Measurements from ENCODE around the gene TGFB3. TPM values are rescaled to one million over a fixed set of nuclear protein-coding genes. Genes with fewer than 3 reads are reported as not detected.

Gene TGFB3
- total and polyA plus RNA-seq, 2 donors (not counting 3 experiments of a cell fraction or from before 2014, with no cell fraction given) = 5.3 to 5.4 TPM

GRCh38 chr14:75982266-75983018 lies 647 bp upstream of the TGFB3 start:
- Histone ChIP-seq H4K20me1 (replicated peaks; ENCODE audit: control insufficient read depth, extremely low read depth, insufficient read depth, low read length) (no peaks in the 10 kb centered on the region), H2AFZ (ENCODE audit: low read depth, low read length) (peak overlapping the region; percentile 97), H3K79me2 (ENCODE audit: control insufficient read depth, insufficient read depth, low read length) (no peaks in the 10 kb centered on the region), H3K9me3 (replicated peaks; ENCODE audit: control insufficient read depth, insufficient read depth, low read length) (no peaks in the 10 kb centered on the region), H3K9ac (replicated peaks; ENCODE audit: extremely low read depth, insufficient read depth, low read length) (peak overlapping the region; percentile 83), H3K27ac (ENCODE audit: insufficient read depth, low read depth, low read length) (peak overlapping the region; percentile 62), H3K4me1 (ENCODE audit: control insufficient read depth, extremely low read depth, insufficient read depth, low read length) (peaks cover 28% of the 10 kb centered on the region), H3K4me3 (replicated peaks in 1 of 3; ENCODE audit: insufficient read depth in 1 of 3, low read depth in 1 of 3, low read length in 3 of 3) (peak overlapping the region; percentile 66 to 73 (median 68)), H3K36me3 (ENCODE audit: control insufficient read depth in 2 of 2, extremely low read depth in 1 of 2, insufficient read depth in 2 of 2, low read length in 2 of 2) (no peaks in the 10 kb centered on the region), H3K4me2 (ENCODE audit: insufficient read depth, low read length) (peak overlapping the region; percentile 77), H3K27me3 (ENCODE audit: control insufficient read depth in 2 of 2, insufficient read depth in 2 of 2, low read length in 2 of 2) (no peaks in the 10 kb centered on the region), H3K9me1 (replicated peaks; ENCODE audit: control insufficient read depth, extremely low read depth, insufficient read depth, low read length) (no peaks in the 10 kb centered on the region)
- peak; percentile 79 for FAIRE-seq
- intact Hi-C loops (cut with micrococcal nuclease) (loop anchor here (1.0 to 5.0 kb wide), 6 partner anchors 76 to 405 kb away; partner anchors contain the start of genes ERG28 and TTLL5), dilution Hi-C loops (cut with MboI; ENCODE audit: extremely low pct_ligation_motif_present, low sequenced_read_pairs) (loop anchor here (25.0 kb wide), 1 partner anchor 270 kb away; no protein-coding TSS in a partner anchor)
- POLR2A ChIA-PET = interaction anchor here (1.1 kb wide), 1 partner anchor 188 kb away, joined by 4 read pairs; no protein-coding TSS in a partner anchor
- DNase-seq (ENCODE audit: low read depth, low spot score) = peak; percentile 78
- TF ChIP-seq CTCF (IDR thresholded peaks at IDR 0.05; ENCODE audit: extremely low read depth in 1 of 2, insufficient read depth in 1 of 2, low read depth in 1 of 2, low read length in 2 of 2) = peak; percentile 32 to 74
- TF ChIP-seq FOS (IDR thresholded peaks at IDR 0.05; ENCODE audit: borderline replicate concordance, insufficient read depth, low read length) = no peak
- no peak for TF ChIP-seq POLR2A (IDR thresholded peaks at IDR 0.05; ENCODE audit: low read depth, low read length)
- no TSS peak for BruUV-seq (replicated peaks)
- CTCF ChIA-PET = interaction anchor here (0.5 to 12.4 kb wide), 70 partner anchors 9 to 952 kb away, joined by 3 to 617 read pairs (median 5); partner anchors contain the start of genes ERG28, FLVCR2 and TTLL5

- H3K27ac ChIP-seq (ENCODE audit: insufficient read depth, low read depth, low read length) = no peak overlapping the region
- no peak overlapping the region for H3K9ac ChIP-seq (replicated peaks; ENCODE audit: extremely low read depth, insufficient read depth, low read length)
- H3K9me1 ChIP-seq (replicated peaks; ENCODE audit: control insufficient read depth, extremely low read depth, insufficient read depth, low read length) = no peaks in the 10 kb centered on the region
- no peak overlapping the region for H3K4me2 ChIP-seq (ENCODE audit: insufficient read depth, low read length)
- dilution Hi-C loops (cut with MboI; ENCODE audit: extremely low pct_ligation_motif_present, low sequenced_read_pairs) (loop anchor here (25.0 kb wide), 1 partner anchor 269 kb away; no protein-coding TSS in a partner anchor), intact Hi-C loops (cut with micrococcal nuclease) (loop anchor here (5.0 kb wide), 1 partner anchor 406 kb away; no protein-coding TSS in a partner anchor)
- BruUV-seq (replicated peaks) = no TSS peak
- H2AFZ ChIP-seq (ENCODE audit: low read depth, low read length) = no peak overlapping the region
- no peaks in the 10 kb centered on the region for H3K9me3 ChIP-seq (replicated peaks; ENCODE audit: control insufficient read depth, insufficient read depth, low read length)
- peaks cover 17% of the 10 kb centered on the region for H3K4me1 ChIP-seq (ENCODE audit: control insufficient read depth, extremely low read depth, insufficient read depth, low read length)
- FAIRE-seq (no peak), DNase-seq (ENCODE audit: low read depth, low spot score) (no peak)
- H3K27me3 ChIP-seq (ENCODE audit: control insufficient read depth in 2 of 2, insufficient read depth in 2 of 2, low read length in 2 of 2) = no peaks in the 10 kb centered on the region
- no peaks in the 10 kb centered on the region for H3K79me2 ChIP-seq (ENCODE audit: control insufficient read depth, insufficient read depth, low read length)
- H3K36me3 ChIP-seq (ENCODE audit: control insufficient read depth in 2 of 2, extremely low read depth in 1 of 2, insufficient read depth in 2 of 2, low read length in 2 of 2) = no peaks in the 10 kb centered on the region
- POLR2A ChIA-PET = no interaction called here
- CTCF ChIA-PET = interaction anchor here (0.6 to 12.4 kb wide), 9 partner anchors 9 to 399 kb away, joined by 3 to 617 read pairs (median 20); no protein-coding TSS in a partner anchor
- TF ChIP-seq FOS (IDR thresholded peaks at IDR 0.05; ENCODE audit: borderline replicate concordance, insufficient read depth, low read length) (no peak), EZH2 (IDR thresholded peaks at IDR 0.05; ENCODE audit: borderline replicate concordance, low read depth, low read length, severe bottlenecking) (no peak), POLR2A (IDR thresholded peaks at IDR 0.05; ENCODE audit: low read depth, low read length) (no peak), MYC (IDR thresholded peaks at IDR 0.05; ENCODE audit: low read depth, low read length) (no peak), GATA2 (IDR thresholded peaks at IDR 0.05; ENCODE audit: insufficient read depth, insufficient read length, low read depth, low read length) (no peak)
- H4K20me1 ChIP-seq (replicated peaks; ENCODE audit: control insufficient read depth, extremely low read depth, insufficient read depth, low read length) = no peaks in the 10 kb centered on the region
- no peak overlapping the region for H3K4me3 ChIP-seq (replicated peaks in 1 of 3; ENCODE audit: insufficient read depth in 1 of 3, low read depth in 1 of 3, low read length in 3 of 3)
These were observed 939 bp downstream of the TGFB3 start for GRCh38 chr14:75980856-75981255.
